GM21367 (cell line): ENCODE results near the gene NCAM1.

ENCODE experiments used
- ATAC-seq: cut with Tn5 transposase; IDR thresholded peaks from one replicate; pipeline ENCODE4 v1.9.1; 2021; ENCODE audit not compliant: unreplicated experiment

Gene NCAM1

DNA sequence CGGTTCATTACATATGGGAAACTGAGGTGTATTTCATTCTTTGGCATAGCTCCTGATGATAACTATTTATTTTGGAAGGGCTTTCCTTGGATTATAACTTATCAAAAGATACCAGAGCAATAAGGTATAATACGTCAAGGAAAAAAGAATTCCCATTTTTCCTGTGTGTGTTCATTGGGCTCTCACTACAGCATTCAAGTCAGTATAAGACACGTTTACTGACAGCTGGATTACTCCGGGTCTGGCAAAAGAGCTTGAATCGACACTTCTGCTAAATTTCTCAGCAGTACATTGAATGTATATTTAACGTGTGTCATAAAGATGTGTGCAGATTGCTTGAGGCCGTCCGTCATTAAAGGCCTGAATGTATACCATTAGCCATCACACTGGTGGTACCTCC, 163.4 kb downstream of the NCAM1 start:
- no peak for ATAC-seq

DNA sequence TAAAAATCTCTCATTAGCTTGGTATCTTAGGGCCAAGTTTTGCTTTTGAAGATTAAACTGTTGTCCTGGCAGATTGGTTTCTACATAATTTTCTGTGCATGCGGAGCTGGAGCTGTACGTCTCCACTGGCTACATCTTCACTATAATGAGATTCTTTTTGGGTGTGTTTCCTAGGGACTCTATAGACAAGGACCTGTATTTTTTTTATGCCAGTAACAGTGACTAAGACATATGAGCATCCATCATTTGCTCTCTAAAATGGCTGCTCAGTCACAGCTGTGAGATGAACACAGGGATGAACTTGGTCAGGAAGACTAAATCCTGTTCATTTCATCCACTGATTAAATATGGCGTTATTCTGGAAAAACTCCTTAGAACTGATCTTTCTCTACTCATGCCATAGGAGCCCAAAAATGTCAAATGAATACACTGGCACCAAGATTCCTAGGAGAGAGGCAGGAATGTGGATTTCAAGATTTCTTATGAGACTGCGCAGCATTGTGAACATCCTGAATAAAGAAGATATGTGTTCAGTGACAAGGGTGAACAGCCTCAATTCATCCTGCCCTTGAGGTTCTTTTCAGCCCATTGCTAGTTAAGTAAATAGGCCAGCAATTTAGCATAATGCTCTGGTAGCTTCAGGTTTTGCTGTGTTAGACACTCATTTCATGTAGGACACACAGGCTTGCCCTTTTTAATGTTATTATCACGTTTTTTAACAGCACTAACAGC, 168.2 kb downstream of the NCAM1 start:
- ATAC-seq: no peak

DNA sequence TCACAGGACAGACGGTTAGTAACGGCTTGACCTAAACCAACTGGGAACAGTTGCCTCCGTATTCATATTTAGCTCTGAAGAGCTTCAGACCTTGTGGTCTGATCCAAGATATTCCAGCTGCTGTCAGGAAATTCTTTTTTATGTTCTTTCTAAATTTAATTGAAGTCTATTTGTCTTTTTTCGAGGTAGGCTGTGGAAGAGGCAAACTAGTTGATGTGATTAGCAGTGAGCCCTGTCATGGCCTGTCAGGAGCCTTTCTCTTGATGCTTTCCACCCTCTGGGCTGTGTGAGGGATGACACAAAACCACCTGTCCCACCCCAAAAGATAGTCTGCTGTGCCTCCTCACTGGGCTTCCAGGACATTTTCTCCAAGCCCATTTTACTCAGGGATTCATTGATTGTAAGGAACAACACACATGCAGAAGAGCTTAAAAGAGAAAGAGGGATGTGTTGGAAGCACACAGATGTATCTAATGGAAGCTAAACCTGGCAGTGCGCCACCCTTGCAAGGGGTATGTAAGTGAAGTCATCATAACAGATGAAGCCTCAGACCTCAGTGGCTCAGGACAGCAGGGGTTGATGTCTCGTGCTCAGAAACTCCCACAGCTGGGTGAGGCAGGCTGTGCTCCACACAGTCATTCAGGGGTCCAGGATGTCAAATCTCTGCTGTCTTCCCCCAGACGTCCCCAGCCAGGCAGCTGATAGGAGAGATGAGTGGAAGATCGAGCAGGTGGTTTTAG, 170.0 kb downstream of the NCAM1 start:
- ATAC-seq: no peak

DNA sequence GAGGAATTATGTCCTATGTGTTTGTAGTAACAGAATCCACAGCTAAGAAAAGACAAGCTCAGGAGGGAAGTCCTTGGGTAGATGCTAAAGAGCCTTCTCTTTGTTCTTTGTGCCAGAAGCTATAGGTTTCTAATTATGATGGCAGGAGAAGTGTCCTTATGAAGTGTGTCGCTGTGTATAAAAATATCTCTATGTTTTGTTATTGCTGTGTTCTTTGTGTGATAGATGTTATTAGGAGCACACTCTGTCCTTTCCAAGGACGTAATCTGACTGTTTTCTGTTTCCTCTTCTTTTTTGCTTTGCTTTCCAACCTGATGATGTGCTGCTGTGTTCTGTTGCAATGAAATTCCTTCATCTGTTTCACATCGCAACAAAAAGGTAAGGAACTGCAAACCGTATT, 171.9 kb downstream of the NCAM1 start:
- ATAC-seq: no peak

DNA sequence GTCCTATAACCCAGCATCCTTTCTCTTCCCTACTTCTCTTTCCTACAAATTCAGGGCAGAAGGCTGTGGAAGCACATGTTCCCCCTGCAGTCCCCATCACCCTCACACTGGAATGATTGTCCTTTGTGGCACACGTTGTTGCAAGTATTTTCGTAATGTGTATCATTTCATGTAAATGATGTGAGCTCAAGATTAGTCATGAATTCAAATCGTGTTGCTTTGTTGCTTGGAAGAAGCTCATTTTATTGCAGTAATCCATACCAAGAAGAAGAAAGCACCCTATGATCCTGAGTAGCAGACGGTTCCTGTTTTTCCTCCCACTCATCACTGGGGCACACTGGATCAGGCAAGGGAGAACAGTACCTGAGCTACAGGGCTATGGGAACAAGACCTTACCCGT, 173.4 kb downstream of the NCAM1 start:
- no peak for ATAC-seq

DNA sequence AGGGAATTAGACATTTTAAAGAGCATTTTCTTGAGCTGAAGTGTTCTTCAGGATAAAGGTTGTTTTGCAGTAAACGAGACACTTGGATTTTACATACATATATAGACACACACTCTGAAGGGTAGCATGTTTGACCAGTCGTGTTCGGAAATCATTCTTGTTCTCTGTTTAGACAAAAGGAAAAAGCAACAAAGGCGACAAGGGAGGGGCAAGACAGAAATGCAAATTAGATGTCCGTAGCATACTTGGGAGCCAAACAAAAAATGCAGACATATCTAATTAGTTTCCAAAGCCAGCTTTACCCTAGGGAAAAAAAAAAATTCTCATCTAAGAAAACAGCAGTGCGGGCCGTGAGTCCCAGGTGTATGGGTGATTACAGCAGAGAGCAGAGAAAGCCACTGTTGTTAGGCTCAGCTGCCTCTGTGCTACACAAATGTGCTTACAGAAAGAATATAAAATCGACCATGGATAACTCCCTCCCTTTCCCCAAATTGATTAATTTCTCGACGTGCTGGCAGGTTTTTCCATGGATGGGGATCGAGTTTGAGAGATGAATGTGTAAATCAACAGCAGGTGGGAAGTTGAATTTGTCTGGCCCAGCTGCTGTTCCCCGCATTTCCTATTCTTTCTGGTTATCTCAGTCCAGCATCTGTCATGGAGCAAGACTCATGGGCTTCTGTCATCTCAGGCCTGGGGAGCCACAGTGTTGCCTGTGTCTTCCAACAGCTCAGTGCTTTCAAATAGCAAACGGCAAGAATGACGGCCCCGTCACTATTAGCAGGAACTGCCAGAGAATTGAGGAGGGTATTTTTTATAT, 176.7 kb downstream of the NCAM1 start:
- ATAC-seq: no peak

DNA sequence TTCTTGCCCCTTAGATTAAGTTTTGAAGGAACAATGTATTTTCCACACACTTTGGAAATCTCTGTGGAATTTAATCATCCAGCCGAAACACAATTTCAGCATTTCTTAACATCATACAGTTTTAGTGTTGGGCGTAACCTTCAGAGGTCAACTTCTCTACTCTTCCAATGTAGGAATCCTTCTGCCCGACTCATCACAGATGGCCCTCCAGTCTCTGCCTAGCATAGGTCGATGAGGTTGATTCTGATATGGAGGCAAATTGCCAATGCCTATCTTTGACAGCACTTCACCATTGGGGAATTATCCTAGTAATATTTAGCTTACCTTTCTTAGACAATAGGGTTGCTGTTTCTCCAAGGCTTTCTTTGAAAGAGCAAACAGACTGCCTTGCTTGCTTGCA, 177.5 kb downstream of the NCAM1 start:
- ATAC-seq: no peak

DNA sequence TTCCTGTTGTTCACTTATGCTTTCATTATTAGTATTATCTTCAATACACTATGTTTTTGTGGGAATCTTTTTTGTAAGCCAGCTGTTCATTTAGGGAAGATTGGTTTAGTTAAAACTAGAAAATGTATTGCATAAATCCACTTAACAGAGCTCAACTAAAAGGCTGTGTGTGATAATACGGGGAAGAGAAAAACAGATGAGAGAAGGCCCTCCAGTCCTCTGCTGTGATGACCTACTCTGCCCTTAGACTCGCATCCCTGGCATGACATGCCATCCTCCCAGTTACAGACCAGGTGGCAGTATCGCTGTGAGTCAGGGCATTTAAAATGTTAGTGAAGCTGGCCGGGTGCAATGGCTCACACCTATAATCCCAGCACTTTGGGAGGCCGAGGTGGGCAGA, 179.8 kb downstream of the NCAM1 start:
- ATAC-seq: no peak

DNA sequence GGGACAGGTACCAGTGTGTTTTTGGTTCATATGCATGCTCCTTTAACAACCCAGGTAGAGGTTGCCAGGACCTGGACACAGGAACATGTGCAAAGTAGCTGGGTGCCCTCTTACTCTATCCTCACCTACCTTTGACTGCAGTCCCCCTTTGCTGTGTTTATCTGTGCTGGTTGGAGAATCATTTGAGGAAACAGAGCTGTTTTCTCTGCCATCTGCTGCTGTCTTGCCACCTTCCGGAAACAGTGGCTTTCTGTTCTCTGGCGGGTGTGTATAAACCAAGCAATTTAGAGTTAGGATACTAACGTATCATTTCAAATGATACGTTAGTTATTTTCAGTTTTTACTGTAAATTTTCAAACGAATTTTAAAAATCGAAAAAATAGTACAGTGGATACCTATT, 181.3 kb downstream of the NCAM1 start:
- ATAC-seq: no peak

DNA sequence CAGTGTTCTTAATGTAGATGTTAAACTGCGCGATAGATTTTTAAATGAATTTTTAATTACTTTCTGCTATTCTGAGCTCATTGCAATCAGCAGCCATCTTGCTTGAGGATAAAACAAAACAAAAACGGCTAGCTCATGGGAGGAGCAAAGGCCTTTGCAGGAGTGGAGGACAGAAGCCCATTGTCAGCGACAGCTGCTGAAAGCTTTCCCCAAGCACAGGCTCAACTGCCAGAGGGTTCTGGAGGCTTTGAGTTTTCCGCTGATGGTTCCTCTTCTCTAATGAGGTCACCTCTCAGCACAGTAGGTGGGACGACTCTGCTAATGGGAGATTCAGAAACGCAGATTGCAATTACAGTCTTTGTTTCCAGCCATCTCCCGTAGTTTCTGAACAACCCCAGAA, 186.0 kb downstream of the NCAM1 start:
- no peak for ATAC-seq

DNA sequence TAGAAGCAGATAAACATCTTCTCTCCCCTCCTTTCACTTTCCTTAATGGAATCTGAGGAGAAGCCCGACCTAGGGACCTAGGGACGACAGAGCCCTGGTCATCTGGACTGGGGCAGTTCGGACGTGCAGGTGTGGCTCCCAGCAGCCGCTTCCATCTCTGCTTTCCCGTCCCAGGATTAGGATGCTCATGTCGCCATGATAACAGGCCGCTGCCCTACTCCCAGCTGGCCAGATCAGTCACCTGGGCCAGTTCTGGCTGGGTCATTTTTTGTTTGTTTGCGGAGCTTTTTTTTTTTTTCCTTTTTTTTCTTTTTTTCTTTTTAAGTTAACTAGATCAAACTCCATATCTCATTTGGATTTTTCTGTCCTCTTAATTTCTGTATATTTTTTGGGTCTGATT, 186.9 kb downstream of the NCAM1 start:
- ATAC-seq: no peak

DNA sequence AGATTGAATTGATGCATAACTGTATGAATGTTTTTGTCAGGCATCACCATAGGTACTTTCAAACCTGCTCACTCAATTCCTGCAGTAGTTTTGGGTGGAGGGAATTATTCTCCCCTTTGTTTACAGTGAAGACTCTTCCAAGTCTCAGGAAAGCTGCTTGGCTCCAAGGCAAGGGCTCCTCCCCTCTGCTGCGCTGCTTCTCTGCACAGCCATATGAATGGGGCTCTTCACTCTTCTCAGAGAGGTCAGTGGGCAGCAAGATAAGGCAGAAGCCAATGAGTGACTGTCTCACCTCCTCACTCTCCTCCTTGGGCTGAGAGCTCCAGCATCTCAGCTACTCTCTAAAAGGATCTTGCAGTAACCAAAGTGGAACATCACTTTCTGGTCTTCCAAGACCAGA, 187.4 kb downstream of the NCAM1 start:
- ATAC-seq: no peak

DNA sequence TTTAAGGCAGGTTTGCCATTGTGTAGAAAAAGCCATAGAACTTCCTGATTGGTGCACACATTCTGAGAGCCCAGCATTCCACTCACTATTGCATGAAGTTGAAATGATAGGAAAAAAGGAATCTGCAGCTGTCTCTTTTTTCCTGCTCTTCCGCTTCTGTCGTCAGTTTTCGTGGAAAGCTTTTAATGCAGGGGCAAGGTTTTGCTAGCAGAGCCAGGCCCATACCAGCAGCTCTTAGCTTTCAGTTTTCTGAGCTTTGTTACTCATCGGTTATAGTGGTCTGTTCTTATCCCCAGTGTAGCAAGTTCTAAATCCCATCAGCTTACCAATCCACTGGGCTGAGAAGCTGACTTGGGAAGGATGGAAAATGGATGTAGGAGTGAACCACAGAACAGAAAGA, 190.3 kb downstream of the NCAM1 start:
- no peak for ATAC-seq

DNA sequence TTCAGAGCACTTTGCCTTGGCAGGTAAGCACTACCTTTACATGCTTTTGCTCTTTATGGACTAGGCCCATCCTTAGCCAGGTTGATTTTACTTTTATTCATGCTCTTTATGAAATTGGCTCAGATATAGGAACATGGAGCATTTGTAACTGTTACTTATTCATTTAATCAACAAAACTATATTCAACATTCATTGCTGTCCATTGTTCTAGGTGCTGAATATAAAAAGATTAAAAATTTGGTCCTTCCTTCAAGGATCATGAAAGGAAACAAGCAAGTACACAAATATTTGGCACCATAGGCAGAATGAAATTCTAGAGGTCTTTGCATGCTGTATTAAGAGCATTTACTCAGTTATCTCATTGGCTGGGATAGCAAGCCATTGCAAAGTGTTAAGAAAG, 191.3 kb downstream of the NCAM1 start:
- ATAC-seq: no peak

DNA sequence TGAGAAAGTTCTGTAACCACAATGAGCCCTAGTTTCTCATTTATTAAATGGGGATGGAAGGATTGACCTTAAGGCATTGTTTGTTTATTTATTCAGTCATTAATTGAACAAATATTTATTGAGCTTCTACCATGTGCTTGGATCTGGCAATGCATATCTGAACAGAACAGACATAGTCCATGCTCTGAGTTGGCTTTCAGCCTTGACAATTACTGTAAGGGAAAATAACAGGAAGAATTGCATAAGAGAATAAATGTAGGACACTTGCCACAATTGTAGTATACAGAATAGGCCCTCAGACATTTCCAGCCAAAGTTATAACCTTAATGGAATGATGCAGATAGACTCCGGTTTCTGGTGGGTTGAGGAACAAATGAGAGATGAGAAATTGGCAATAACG, 192.6 kb downstream of the NCAM1 start:
- no peak for ATAC-seq

DNA sequence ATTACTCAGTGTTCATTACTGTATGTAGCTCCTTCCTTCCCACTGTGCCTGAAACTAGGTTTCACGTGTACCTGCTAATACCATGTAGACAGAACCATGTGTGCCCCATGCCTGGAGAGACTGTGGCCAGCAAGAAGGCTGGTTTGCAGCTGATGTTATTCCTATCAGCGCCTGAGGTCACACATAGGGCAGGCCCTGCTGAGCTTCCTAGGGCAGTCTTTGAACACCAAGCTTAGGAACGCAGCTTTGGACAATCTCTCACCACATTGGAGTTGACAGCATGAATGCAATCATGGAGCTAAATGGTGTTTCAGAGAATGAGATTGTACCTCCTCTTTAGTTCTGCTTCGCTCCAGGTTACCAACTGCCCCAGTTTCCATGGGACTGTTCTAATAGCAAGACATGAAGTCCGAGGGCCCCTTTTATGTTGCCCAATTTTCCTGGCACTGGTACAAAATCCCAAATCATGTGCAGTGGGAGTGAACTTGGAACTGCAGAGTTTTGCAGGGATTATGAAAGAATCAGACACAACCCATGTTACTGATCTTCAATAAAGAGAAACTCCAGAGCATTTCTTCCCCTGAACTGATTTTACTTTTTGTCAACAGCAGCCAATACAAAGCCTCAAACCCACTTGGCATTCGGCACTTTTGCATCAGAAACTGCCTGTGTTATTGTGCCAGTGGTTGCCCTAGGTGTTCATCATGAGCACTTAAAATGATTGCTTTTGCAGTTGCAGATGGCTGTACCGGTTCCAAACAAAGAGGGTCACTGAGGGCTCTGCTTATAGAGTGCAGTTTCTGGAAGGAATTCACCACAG, 199.0 kb downstream of the NCAM1 start:
- no peak for ATAC-seq

DNA sequence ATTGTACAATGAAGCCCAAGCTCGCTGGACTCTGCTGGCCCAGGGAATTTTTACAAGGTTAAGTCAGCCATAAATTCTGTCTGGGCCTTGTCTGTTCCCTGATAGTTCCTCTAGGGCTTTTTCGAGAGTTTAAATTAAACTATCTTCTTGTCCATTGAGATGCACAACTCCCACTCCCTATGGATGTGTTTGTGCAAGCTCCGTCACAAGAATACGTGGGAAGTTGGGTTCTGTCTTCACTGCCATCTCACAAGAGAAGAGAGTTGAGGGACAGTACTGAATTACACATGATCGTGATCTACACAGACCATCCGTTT, 199.5 kb downstream of the NCAM1 start:
- ATAC-seq: no peak

DNA sequence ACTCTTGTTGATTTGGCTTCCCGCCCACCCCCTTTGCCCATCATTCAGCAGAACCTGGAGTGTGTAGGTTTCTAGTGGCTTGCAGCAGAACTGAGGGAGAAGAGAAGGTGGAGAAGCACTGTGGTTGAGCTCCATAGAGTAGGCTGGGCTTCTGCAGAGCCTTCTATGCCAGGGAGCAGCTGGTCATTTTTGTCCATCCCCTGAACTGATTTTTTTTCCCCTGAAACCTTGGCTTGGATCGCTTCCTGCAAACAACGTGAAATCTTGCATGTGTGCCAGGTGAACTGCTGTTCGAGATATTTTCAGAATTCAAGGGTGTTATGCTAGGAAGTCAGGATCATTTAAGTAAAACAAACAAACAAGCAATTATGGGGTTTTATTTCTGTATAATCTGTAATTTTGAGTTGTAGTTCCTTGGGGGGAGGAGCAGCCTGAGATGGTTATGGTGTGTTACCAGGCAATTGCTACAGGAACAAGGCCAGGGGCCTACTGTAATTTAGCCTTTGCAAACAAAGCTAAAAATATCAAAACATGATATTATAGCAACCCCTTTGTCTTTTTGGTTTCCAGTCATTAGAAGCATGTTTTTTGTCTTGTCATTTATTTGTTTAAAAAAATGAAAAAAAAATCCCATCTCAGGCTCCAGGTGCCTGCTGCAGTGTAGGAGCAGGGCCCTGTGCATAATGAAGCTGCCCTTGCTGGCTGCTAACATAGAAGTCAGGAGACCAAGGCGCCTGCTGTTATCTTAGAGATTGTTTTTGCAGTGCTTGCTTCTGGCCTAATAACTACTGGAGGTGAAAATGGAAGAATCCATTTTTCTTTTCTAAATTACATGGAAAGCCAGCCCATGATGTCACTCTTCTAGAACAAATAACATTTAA, 200.7 kb downstream of the NCAM1 start:
- ATAC-seq: no peak

DNA sequence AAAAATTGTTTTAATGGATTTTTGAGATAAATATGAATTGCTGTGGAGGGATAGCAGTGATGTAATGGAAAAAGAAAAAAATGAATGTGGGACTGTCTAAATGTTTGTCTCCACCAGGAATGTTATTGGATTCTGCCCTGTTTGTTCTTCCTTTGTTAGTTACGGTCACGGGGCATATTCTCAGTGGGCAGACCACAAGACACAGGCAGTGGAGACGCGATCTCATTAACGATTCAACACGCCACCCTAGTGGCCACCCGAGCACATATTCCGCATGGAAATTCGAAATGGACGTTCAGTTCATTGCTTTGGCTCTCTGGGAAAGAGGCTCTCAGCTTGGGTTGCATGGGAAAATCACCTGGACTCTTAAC, 201.4 kb downstream of the NCAM1 start:
- no peak for ATAC-seq

DNA sequence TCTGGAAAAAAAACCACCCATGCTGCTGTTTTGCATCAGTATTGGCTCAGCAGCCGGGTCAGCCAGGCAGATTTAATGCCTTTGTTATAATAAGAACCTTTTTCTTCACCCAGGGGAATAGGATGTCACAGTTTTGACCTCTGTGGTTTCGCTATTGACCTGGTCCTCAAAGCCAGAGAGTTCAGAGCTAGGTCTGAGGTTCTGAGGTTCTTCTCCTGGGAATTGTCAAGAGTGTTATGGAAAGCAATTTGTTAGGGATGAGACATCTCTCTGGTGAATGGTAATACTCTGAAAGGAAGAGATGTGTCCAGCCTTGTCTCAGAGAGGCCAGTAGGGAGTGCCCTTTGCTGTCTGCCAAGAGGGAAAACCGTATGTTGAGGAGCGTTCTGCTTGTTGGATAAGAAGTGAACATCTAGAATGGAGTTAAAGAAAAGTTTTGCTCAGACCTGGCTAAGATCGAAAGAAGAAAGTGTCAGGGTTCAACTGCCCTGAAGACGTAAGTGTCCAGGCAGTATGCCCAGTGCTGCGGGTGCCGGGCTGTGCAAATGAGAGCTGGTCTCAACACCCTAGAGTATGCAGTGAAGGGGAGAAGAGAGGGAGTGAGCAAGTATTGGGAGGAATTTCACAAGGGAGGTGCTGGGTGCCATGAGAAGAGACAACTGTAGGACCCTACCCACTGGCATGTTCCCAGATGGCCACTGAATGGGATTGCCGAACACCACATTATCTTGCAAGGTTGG, 202.2 kb downstream of the NCAM1 start:
- ATAC-seq: no peak
